Ramos (cell line): ENCODE measurements around the gene RAB29.

Experiments
- in situ Hi-C: fragments of 300-500 bp; cut with MboI; formaldehyde crosslinking; loops from one replicate; pipeline ENCODE4 v1.14.3; 2022; ENCODE audit warnings: low sequenced_read_pairs; ENCODE audit not compliant: unreplicated experiment

Gene RAB29

DNA sequence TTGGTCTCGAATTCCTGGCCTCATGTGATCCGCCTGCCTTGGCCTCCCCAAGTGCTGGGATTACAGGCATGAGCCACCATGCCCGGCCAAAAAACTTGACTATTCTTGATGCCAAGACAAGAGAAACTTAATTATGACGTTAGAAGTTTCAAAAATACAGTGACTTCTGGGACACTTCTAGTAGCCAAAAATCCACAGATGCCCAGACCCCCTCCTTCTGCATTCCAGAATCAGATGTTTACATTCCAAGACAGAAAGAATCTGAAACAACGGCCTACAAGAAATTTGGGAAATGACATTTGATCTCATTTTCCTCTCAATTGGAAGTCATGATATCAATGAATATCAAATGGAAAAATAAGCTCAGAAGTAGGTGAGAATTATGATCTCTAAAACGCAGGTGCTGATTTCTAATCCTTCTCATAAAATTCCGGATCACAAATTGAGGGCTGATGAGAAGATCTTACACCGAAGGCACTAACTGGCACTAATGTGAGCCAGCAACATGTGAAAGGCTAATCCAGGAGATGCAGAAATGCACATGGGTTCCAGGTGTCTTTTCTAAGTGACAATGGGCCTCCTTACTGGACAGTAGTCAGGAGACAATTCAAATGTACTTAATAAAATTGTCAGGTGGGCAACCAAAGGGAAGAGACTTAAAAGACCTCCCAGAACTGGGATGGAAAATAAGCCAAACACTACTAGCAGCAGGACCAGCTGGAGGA lies 5.5 kb downstream of the RAB29 start:
- in situ Hi-C loops: no loop called here

- in situ Hi-C loops: no loop called here
Measured at GRCh38 chr1:205767248-205767647, 8.0 kb downstream of the RAB29 start.

GRCh38 chr1:205766570-205766969 lies 8.7 kb downstream of the RAB29 start:
- in situ Hi-C loops: no loop called here

DNA sequence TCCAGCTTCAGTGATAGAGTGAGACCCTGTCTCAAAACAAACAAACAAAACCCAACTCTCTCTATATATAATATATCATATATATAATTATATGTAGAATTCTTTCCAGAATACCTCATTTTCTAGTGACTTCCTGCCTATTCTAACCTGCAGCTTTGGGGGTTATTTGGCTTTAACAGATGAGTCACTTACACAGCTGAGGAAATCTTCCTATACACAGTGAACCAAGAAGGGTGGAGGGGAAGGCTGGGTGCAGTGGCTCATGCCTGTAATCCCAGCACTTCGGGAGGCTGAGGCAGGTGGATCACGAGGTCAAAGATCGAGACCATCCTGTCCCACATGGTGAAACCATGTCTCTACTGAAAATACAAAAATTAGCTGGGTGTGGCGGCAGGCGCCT lies 9.2 kb downstream of the RAB29 start:
- in situ Hi-C loops: no loop called here

DNA sequence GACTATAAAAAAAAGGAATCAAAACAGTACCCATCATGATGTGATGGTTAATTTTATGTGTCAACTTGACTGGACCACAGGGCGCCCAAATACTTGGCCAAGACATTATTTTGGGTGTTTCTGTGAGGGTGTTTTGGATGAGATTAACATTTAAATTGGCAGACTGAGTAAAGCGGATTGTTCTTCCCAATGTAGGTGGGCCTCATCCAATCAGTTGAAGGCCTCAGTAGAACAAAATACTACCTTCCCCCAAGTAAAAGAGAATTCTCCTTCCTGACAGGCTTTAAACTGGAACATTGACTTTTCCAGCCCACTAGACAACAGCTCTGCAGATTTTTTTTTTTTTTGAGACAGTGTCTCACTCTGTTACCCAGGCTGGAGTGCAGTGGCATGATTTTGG lies 10.7 kb downstream of the RAB29 start:
- in situ Hi-C loops: no loop called here

DNA sequence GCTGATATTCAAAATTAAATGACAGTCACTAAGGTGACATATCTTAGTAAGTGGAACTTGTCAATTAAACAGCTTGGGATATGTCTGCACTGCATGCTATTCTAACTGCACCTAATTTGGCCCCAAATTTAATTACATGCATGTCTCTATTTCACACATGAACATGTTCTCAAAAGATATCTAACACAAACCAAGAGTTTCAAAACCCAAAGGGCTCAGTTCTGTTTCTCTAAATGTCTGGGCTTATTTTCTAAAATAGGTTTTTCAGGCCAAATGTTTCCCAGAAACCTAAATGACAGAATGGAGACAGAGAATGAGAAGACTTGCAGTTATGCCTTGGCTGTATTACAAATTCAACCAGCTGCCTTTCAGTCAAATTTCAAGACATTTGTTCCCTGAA lies 11.3 kb downstream of the RAB29 start:
- in situ Hi-C loops: no loop called here

- in situ Hi-C loops: no loop called here
Measured at GRCh38 chr1:205760606-205761005, 14.7 kb downstream of the RAB29 start.

GRCh38 chr1:205756552-205756951 lies 18.7 kb downstream of the RAB29 start:
- in situ Hi-C loops: no loop called here

DNA sequence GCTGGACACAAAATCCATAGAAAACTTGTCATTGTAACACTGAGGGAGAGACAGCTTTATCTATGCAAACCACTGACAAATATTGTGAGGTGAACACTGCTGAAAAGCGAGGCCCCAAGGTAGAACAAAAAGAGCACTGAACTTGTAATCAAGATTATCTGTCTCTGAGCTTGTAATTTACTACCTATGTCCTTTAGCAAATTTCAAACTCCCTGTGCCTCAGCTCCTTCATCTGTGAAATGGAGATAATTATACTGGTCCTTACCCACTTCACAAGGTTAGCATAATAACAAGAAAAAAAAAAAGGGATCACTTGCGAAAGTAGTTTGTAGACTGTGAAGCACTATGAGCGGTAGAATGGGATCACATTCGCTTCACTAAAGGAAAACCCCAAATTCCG lies 20.4 kb downstream of the RAB29 start:
- in situ Hi-C loops: no loop called here

DNA sequence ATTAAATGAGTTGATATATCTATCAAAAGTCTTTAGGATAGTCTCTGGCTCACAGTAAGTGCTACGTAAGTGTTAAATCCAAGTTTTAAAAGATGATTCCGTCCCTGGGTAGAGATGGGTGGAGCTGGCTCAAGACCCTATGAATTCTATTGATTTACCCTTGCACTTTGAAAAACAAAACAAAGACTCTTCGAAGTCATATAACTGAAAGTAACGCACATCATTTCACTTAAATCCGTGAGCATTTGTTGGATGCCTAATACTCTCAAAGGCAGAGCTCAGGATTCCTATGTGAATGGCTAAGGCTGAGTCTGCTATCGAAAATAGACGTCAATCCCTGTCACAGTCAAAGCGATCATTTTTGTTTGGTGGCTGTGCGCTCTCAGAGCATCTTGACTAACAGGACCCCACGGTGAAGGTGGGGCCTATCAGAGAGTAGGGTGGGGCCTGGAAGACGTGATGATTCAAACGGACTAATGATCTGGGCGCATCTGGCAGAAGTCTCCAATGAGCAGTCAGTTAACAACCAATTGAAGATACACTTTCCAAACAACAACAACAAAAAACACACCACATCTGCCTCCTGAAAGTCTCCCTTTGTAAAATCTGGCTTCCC lies 24.1 kb downstream of the RAB29 start:
- in situ Hi-C loops: no loop called here

GRCh38 chr1:205750138-205751035 lies 24.9 kb downstream of the RAB29 start, which contains the start of gene NUCKS1:
TSS of gene NUCKS1 (minus strand) at chr1:205750182. CDS start at chr1:205749973, 209 bp downstream.
- in situ Hi-C loops: no loop called here

GRCh38 chr1:205749234-205750137 lies 25.8 kb downstream of the RAB29 start:
- in situ Hi-C loops: no loop called here

DNA sequence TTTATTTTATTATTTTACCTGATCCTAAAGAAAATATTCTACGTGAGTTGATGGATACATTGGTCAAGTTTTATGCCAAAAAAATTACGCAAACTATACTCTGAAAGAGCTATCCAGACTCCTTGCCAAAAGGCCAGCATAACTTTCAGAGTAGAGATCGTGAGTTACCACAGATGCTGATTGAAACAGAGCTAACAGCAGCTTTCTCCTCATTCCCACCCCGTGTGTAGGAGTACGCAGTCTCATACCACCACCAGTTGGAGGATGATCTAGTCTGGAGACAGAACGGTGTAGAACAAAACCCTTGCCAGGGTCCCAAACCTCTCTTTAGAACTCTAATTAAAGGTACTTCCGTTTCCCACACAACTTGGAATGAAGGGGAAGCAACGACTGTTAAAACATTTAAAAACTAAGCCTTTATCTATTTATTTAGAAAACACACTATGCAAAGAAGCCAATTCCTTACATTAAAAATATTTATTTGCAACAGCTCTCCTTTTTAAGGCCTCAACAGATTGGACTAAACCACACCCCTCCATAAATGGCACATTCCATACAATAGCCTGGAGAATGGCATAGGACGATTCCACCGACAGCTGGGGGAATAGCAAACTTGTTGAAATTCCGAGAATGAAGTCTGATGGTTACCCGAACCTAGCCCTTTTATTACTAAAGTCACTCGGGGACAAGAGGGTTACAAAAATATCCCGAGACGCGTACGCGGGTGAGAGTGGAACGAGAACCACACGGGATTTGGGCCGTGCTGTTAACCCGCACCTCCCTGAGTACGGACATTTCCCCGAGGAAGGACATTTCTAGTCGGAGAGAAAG lies 26.7 kb downstream of the RAB29 start:
- in situ Hi-C loops: no loop called here

- in situ Hi-C loops: no loop called here
Measured at GRCh38 chr1:205746757-205747412, 28.4 kb downstream of the RAB29 start.

DNA sequence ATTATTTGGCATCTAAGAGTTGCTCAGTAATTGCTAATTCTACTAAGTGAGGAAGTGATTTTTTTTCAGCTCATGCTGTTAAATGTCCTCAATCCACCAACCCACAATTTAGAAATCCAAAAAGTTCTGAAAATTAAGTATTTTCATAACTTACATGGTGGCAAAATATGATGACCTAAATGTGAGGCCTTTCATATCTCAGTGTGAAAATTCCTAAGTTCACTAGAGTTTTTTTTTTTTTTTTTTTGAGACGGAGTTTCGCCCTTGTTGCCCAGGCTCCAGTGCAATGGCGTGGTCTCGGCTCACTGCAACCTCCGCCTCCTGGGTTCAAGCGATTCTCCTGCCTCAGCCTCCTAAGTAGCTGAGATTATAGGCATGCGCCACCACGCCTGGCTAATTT lies 30.9 kb downstream of the RAB29 start:
- in situ Hi-C loops: no loop called here

DNA sequence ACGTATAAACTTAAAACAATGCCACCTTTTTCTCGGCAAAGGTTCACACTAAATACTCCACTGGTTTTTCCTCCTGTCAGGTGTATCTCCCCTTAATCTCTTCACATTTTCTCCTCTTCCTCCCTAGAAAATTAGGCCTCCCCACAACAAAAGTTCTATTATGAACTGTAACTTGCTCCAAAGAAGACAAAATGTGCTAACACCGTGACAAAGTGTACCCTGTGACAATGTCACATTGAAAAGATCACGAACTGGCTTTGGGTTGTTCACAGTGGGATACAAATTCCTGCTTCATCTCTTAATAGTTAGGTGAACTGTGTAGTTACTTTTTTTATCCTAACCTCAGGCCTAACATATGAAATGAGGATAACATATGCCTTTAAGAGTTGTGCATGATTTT lies 31.3 kb downstream of the RAB29 start:
- in situ Hi-C loops: no loop called here

DNA sequence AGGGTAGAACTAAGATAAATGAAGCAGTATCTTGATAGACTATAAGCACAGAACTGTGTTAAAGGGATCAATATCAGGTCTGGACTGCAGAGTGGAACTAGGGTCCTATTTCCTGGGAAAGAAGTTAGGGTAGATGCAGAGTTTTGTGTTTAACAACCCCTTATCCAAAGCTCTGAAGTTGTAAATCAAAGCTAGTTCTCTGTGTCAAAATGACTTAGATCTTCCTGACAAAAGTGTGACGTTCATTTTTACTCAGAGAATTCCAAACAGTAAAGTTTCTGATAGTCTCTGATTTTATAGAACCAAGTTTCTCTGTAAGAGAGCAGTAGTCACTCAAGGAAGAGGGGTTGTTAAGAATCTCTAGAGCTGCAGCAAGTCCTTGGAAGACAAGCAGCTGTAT lies 33.6 kb downstream of the RAB29 start:
- in situ Hi-C loops: no loop called here

DNA sequence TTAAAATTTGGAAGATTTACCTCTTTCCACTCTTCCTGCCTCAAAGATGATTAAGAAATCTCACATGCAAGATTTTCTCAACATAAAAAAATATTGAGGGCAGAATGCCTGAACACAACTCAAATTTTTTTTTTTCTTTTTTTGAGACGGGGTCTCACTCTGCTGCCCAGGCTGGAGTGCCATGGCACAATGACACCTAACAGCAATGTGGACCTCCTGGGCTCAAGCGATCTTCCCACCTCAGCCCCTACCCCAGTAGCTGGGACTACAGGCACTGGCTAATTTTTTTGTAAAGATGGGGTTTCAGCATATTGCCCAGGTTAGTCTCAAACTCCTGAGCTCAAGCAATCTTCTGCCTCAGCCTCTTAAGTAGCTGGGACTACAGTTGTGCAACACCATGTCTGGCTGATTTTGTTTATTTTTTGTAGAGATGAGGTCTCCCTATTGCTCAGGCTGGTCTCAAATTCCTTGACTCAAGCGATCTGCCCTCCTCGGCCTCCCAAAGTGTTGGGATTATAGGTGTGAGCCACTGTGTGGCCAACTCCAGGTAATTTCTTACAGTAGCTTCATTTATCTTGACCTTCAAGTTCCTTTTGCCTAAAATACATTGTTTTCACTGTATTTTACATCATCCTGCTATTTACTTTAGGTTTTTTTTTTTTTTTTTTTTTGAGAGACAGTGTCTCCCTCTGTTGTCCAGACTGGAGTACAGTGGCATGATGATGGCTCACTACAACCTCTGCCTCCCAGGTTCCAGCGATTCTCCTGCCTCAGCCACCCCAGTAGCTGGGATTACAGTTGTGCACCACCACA lies 35.7 kb downstream of the RAB29 start:
- in situ Hi-C loops: no loop called here
